A673 (cell line): ENCODE measurements around the gene FKBP2. TPM values are rescaled to one million over a fixed set of nuclear protein-coding genes. Genes with fewer than 3 reads are reported as not detected.

Source experiments
- BruUV-seq: library from RNA; stranded (reverse); fragments of 400-500 nt; replicated peaks from 2 replicates; lab custom pipeline; 2021; lab: Mats Ljungman, UMichigan
- CTCF ChIA-PET: fragments of 300-600 bp; sonication (Branson Sonifier 250); formaldehyde crosslinking; loops from one replicate; lab custom pipeline; 2022; ENCODE audit warnings: antibody characterized with exemption; lab: Charles Lee
- POLR2A ChIA-PET: fragments of 300-600 bp; sonication (Branson Sonifier 250); formaldehyde crosslinking; loops from one replicate; lab custom pipeline; 2022; ENCODE audit warnings: antibody characterized with exemption; ENCODE audit not compliant: low non-redundant PET; lab: Charles Lee
- DNase-seq: peaks from one replicate; pipeline ENCODE4 v3.0.0-alpha.2; 2015; ENCODE audit warnings: low spot score
- H3K27ac ChIP-seq: fragments of 200-600 bp; sonication (generic); 2 replicates; pipeline ENCODE4 v1.5.1; 2016; ENCODE audit warnings: mixed run types, low read depth, mild to moderate bottlenecking, mixed read lengths, antibody characterized with exemption, low read length; ENCODE audit not compliant: poor library complexity, severe bottlenecking
- H3K27me3 ChIP-seq: fragments of 200-600 bp; sonication (generic); replicated peaks from 2 replicates; pipeline ENCODE4 v1.6.1; 2017; ENCODE audit warnings: mixed run types, low read depth, mild to moderate bottlenecking, mixed read lengths, antibody characterized with exemption, low read length; ENCODE audit not compliant: insufficient read depth, poor library complexity
- H3K36me3 ChIP-seq: fragments of 200-600 bp; sonication (generic); 2 replicates; pipeline ENCODE4 v1.6.1; 2016; ENCODE audit warnings: mixed run types, mild to moderate bottlenecking, mixed read lengths, antibody characterized with exemption, low read length; ENCODE audit not compliant: insufficient read depth, poor library complexity, severe bottlenecking
- H3K4me1 ChIP-seq: fragments of 200-600 bp; sonication (generic); 2 replicates; pipeline ENCODE4 v1.6.1; 2017; ENCODE audit warnings: mixed run types, mild to moderate bottlenecking, mixed read lengths, antibody characterized with exemption, low read length; ENCODE audit not compliant: insufficient read depth, poor library complexity, severe bottlenecking
- H3K4me3 ChIP-seq: fragments of 200-600 bp; sonication (generic); 2 replicates; pipeline ENCODE4 v1.5.1; 2016; ENCODE audit warnings: low read depth, mixed run types, mild to moderate bottlenecking, mixed read lengths, low read length; ENCODE audit not compliant: poor library complexity, severe bottlenecking
- H3K9me3 ChIP-seq: fragments of 200-600 bp; sonication (generic); 2 replicates; pipeline ENCODE4 v1.6.1; 2016; ENCODE audit warnings: mixed run types, low read depth, mild to moderate bottlenecking, mixed read lengths, antibody characterized with exemption, low read length; ENCODE audit not compliant: poor library complexity, severe bottlenecking
- CTCF ChIP-seq: fragments of 300-800, 200-600 bp; sonication (generic); conservative IDR thresholded peaks from 2 replicates; pipeline ENCODE4 v1.5.1; 2017; ENCODE audit warnings: low read depth, mild to moderate bottlenecking, antibody characterized with exemption, low read length, moderate library complexity, mixed read lengths
- EZH2 ChIP-seq: fragments of 200-600 bp; sonication (generic); IDR thresholded peaks from 2 replicates; pipeline ENCODE4 v1.6.1; 2017; ENCODE audit warnings: borderline replicate concordance, low read depth, mild to moderate bottlenecking, mixed read lengths, antibody characterized with exemption, low read length; ENCODE audit not compliant: poor library complexity, severe bottlenecking
- intact Hi-C: fragments of 100-400 bp; cut with micrococcal nuclease; formaldehyde crosslinking; loops from one replicate; pipeline ENCODE4 v1.10.0; 2022; ENCODE audit not compliant: unreplicated experiment
- total RNA-seq: library from RNA; stranded (reverse); gene quantifications from 2 replicates; pipeline ENCODE4 v1.2.3, GENCODE V29; 2021

FKBP2 gene
- total RNA-seq, 1 experiment from 2014 or later: 57.5 TPM

GRCh38 chr11:64223001-64223651 lies 17.8 kb upstream of the FKBP2 start:
- H3K27ac ChIP-seq: peak overlapping the region; percentile 1
- TF ChIP-seq CTCF (no peak), EZH2 (no peak)
- ChIA-PET POLR2A (no interaction called here), CTCF (no interaction called here)
- intact Hi-C loops: no loop called here
- no peaks in the 10 kb centered on the region for H3K27me3 ChIP-seq
- no peak overlapping the region for H3K4me3 ChIP-seq
- no peak for DNase-seq
- H3K4me1 ChIP-seq: peaks cover 15% of the 10 kb centered on the region
- no TSS peak for BruUV-seq
- H3K36me3 ChIP-seq: peaks cover 46% of the 10 kb centered on the region
- H3K9me3 ChIP-seq: no peaks in the 10 kb centered on the region

GRCh38 chr11:64224151-64224890 lies 16.6 kb upstream of the FKBP2 start:
- CTCF ChIA-PET: no interaction called here
- Histone ChIP-seq H3K4me1 (peaks cover 16% of the 10 kb centered on the region), H3K4me3 (peak overlapping the region; percentile 87), H3K36me3 (peaks cover 35% of the 10 kb centered on the region), H3K9me3 (no peaks in the 10 kb centered on the region), H3K27ac (peak overlapping the region; percentile 87), H3K27me3 (no peaks in the 10 kb centered on the region)
- no peak for DNase-seq
- POLR2A ChIA-PET: no interaction called here
- intact Hi-C loops: no loop called here
- TF ChIP-seq EZH2 (no peak), CTCF (no peak)
- no TSS peak for BruUV-seq

GRCh38 chr11:64224891-64225607 lies 15.8 kb upstream of the FKBP2 start:
- Histone ChIP-seq H3K27me3 (no peaks in the 10 kb centered on the region), H3K4me1 (peaks cover 22% of the 10 kb centered on the region), H3K36me3 (peaks cover 28% of the 10 kb centered on the region), H3K9me3 (no peaks in the 10 kb centered on the region), H3K4me3 (peak overlapping the region; percentile 87), H3K27ac (peak overlapping the region; percentile 87)
- intact Hi-C loops: no loop called here
- DNase-seq: no peak
- no TSS peak for BruUV-seq
- ChIA-PET CTCF (interaction anchor here (0.9 to 1.4 kb wide), 2 partner anchors 19 to 76 kb away, joined by 3 read pairs; partner anchors contain the start of gene FERMT3), POLR2A (interaction anchor here (0.6 kb wide), 1 partner anchor 14 kb away, joined by 7 read pairs; no protein-coding TSS in a partner anchor)
- TF ChIP-seq CTCF (no peak), EZH2 (no peak)
